HepG2 (cell line): Measurements from ENCODE around the gene CA4. TPM values are rescaled to one million over a fixed set of nuclear protein-coding genes. Genes with fewer than 3 reads are reported as not detected.

Experiments used
- ARNT2 ChIP-seq: sonication (generic); formaldehyde crosslinking; IDR thresholded peaks from 2 replicates; pipeline ENCODE4 v1.8.0; 2022; ENCODE audit warnings: mild to moderate bottlenecking, low read depth, missing genetic modification reagents, moderate library complexity
- CEBPB ChIP-seq: IDR thresholded peaks from 2 replicates; pipeline ENCODE4 v1.6.1; 2011; ENCODE audit warnings: low read depth, low read length, improper control_type of control experiment, borderline replicate concordance
- CEBPG ChIP-seq: IDR thresholded peaks from 2 replicates; pipeline ENCODE4 v1.6.1; 2016
- FOSL2 ChIP-seq: sonication (generic); formaldehyde crosslinking; IDR thresholded peaks from 2 replicates; pipeline ENCODE4 v1.4.0; 2020; ENCODE audit warnings: missing genetic modification reagents
- GABPB1 ChIP-seq: IDR thresholded peaks from 2 replicates; pipeline ENCODE4 v1.6.1; 2016; ENCODE audit warnings: mild to moderate bottlenecking, missing genetic modification reagents, moderate library complexity, missing compliant biosample characterization
- HNF4G ChIP-seq, 2 experiments: sonication (generic) in 1 of 2; formaldehyde crosslinking in 1 of 2; IDR thresholded peaks; 2 replicates each; pipeline versions ENCODE4 v1.4.0 to v1.6.1; 2011 to 2020; ENCODE audit warnings: borderline replicate concordance in 2 of 2, low read depth in 2 of 2, mild to moderate bottlenecking in 2 of 2, low read length in 1 of 2, missing genetic modification reagents in 1 of 2, moderate library complexity in 1 of 2
- KAT8 ChIP-seq: IDR thresholded peaks from 2 replicates; pipeline ENCODE4 v1.6.1; 2016; ENCODE audit warnings: missing genetic modification reagents, missing compliant biosample characterization
- SOX6 ChIP-seq, 2 experiments: fragments of 450-650 bp in 1 of 2; sonication (generic) in 1 of 2; formaldehyde crosslinking in 1 of 2; IDR thresholded peaks; 2 replicates each; pipeline versions ENCODE4 v1.4.0 to v1.6.1; 2017 to 2020; ENCODE audit warnings: antibody characterized with exemption in 1 of 2, mild to moderate bottlenecking in 1 of 2, missing genetic modification reagents in 1 of 2
- ZNF143 ChIP-seq: sonication (generic); formaldehyde crosslinking; IDR thresholded peaks from 2 replicates; pipeline ENCODE4 v1.4.0; 2020; ENCODE audit warnings: missing genetic modification reagents
- ZNF550 ChIP-seq: sonication (generic); formaldehyde crosslinking; IDR thresholded peaks from 2 replicates; pipeline ENCODE4 v1.4.0; 2020; ENCODE audit warnings: mild to moderate bottlenecking, missing genetic modification reagents, borderline replicate concordance
- ZNF614 ChIP-seq: IDR thresholded peaks from 2 replicates; pipeline ENCODE4 v1.6.1; 2018; ENCODE audit warnings: missing biosample characterization, missing genetic modification reagents, inconsistent platforms, borderline replicate concordance
- ZNF678 ChIP-seq: sonication (generic); formaldehyde crosslinking; IDR thresholded peaks from 2 replicates; pipeline ENCODE4 v1.4.0; 2020; ENCODE audit warnings: mild to moderate bottlenecking, missing genetic modification reagents
- ZNF724P ChIP-seq: sonication (generic); formaldehyde crosslinking; IDR thresholded peaks from 2 replicates; pipeline ENCODE4 v1.8.0; 2022; ENCODE audit warnings: missing genetic modification reagents, borderline replicate concordance
- polyA plus RNA-seq, 8 experiments: library from polyadenylated mRNA; depleted of rRNA in 3 of 8; stranded (reverse) in 7 of 8; unstranded in 1 of 8; fragments of >200 nt; fragmentation: Illumina TruSeq in 4 of 8; extraction: Trizol in 4 of 8; gene quantifications; 2 replicates each; pipeline versions ENCODE4 v1.2.1 to v1.2.3, GENCODE V29; 2011 to 2016; ENCODE audit warnings: low read depth in 4 of 8, missing spikeins in 1 of 8, mixed read lengths in 1 of 8; ENCODE audit not compliant: insufficient read depth in 1 of 8
- total RNA-seq, 5 experiments: library from RNA; depleted of rRNA; stranded (reverse); fragments of >200 nt; fragmentation: Illumina TruSeq; extraction: Trizol; gene quantifications; 2 replicates each; pipeline ENCODE4 v1.2.3, GENCODE V29; 2016; ENCODE audit warnings: low read depth in 1 of 5
- TF ChIP-seq, protein P1 (sequence below): sonication (generic); formaldehyde crosslinking; IDR thresholded peaks from 2 replicates; pipeline ENCODE4 v1.5.1; 2020; ENCODE audit warnings: missing genetic modification reagents, mild to moderate bottlenecking, borderline replicate concordance

The CA4 gene
- total and polyA plus RNA-seq, 2 of the 13 experiments (the other 11 are each of a cell fraction or from before 2014, with no cell fraction given) = not detected

DNA sequence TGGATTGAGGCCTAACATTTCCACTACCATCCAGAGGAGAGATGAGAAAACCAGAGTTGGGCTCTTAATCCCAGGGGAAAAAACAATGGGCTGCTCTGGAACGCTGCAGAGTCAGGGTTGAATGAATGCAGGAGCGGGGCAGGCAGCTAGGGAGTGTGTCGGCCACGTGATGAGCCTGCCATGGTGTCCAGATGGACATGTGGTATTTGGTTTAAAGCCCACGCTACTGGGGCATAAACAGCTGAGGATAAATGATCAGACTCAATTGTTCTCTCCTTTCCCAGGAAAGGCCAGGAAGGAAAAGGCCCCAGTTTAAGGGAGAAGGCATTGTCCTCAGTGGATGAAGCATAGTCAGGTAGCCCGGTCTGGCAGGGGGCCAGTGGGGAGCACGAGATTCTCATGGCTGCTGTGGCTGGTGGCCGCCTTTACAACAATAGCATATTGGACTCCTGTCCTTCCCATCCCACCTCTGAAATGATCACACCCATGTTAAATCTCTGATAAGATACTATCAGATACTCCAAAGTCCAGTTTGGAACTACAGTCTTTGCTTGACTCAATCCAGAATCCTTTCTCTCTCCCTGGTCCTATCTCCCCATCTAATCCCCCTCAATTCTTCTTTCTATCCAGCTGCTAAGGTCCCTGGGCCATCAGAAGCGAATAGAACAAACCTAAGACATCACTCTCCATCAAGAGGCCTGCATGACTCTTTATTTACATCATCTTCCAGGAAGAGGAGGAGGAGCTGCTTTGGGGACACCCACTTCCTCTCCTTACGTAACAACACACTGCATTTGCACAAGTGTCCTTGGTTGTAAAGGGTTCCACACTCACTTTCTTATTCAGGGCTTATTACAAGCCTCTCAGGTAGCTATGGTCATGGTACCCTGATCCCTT is 20.4 kb downstream of the CA4 start (continued):
- TF ChIP-seq, protein P1, sequence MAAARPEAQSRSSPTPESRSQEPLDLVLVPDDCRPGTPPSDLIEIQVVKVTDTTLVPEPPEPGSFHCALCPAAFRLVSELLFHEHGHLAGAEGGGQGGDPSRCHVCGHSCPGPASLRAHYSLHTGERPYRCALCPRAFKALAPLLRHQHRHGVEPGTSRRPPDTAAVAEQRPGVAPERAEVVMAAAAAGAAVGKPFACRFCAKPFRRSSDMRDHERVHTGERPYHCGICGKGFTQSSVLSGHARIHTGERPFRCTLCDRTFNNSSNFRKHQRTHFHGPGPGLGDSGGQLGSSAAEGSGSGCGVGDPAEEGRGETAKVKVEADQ (CRISPR knock-in tag) = no peak
- no peak for TF ChIP-seq HNF4G (IDR thresholded peaks at IDR 0.05; ENCODE audit: borderline replicate concordance, low read depth, low read length)
- TF ChIP-seq HNF4G (CRISPR knock-in tag; IDR thresholded peaks at IDR 0.05; ENCODE audit: borderline replicate concordance, low read depth) = no peak
- no peak for TF ChIP-seq ZNF550 (CRISPR knock-in tag)
- TF ChIP-seq KAT8 (CRISPR knock-in tag) = 0 out of 2 replicates have a peak, but pooled peaks have one; percentile 34
- peak; percentile 38; the same call in 1 of the 2 replicates for TF ChIP-seq CEBPB
- TF ChIP-seq GABPB1 (CRISPR knock-in tag) = peak; percentile 50; the same call in 1 of the 2 replicates
- no peak for TF ChIP-seq ZNF724P
- TF ChIP-seq ZNF143 (CRISPR knock-in tag) = no peak
- TF ChIP-seq ZNF678 = no peak
- TF ChIP-seq ZNF614 (CRISPR knock-in tag) = peak; percentile 20; the same call in 1 of the 2 replicates
- 0 out of 2 replicates have a peak, but pooled peaks have one; percentile 40 for TF ChIP-seq ARNT2 (CRISPR knock-in tag)
- no peak for TF ChIP-seq SOX6 (IDR thresholded peaks at IDR 0.05)
- TF ChIP-seq SOX6 (CRISPR knock-in tag; IDR thresholded peaks at IDR 0.05) = peak; percentile 10; the same call in 1 of the 2 replicates
- peak; percentile 78 for TF ChIP-seq CEBPG (CRISPR knock-in tag)
- peak; percentile 56; the same call in 1 of the 2 replicates for TF ChIP-seq FOSL2 (CRISPR knock-in tag)
- TF ChIP-seq, all 625 proteins: peak for 29
